Mononuclear cell (primary cell): ENCODE data around the gene MCC. TPM values are rescaled to one million over a fixed set of nuclear protein-coding genes. Genes with fewer than 3 reads are reported as not detected.

Source experiments
- H3K27me3 ChIP-seq: 2 replicates; pipeline ENCODE4 v1.6.0; 2011; ENCODE audit warnings: low read length, control low read depth; ENCODE audit not compliant: insufficient read depth
- H3K4me1 ChIP-seq: 2 replicates; pipeline ENCODE4 v1.5.1; 2011; ENCODE audit warnings: mild to moderate bottlenecking, low read length, control low read depth; ENCODE audit not compliant: insufficient read depth
- H3K4me3 ChIP-seq: 2 replicates; pipeline ENCODE4 v1.5.1; 2011; ENCODE audit warnings: mild to moderate bottlenecking, low read length, moderate library complexity
- H3K9me3 ChIP-seq: 2 replicates; pipeline ENCODE4 v1.5.1; 2011; ENCODE audit warnings: low read depth, mild to moderate bottlenecking, control low read depth, low read length
- total RNA-seq: library from RNA; depleted of rRNA; stranded (reverse); fragments of >200 nt; gene quantifications from one replicate; pipeline ENCODE4 v1.2.3, GENCODE V29; 2012

The MCC gene
- total RNA-seq, 1 donor: 1.0 TPM

DNA sequence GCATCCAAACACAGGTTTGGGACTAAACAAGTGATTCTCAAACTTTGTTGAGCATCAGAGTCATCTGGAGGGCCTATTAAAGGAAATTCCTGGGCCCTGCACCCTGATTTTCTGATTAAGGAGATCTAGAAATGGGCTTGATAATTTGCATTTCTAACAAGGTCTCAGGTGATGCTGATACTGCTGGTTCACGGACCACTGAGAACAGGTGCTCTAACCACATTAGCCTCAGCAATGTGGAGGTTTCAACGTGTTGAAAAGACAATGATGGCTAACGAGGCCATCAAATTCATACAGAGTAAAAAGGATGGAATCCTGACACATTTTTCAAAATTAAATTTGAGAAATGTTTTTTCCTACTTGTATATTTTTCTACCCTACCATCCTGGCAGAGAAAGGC is 225.6 kb downstream of the MCC start:
- Histone ChIP-seq H3K4me3 (no peak overlapping the region), H3K9me3 (no peaks in the 10 kb centered on the region), H3K27me3 (no peaks in the 10 kb centered on the region), H3K4me1 (no peaks in the 10 kb centered on the region)

DNA sequence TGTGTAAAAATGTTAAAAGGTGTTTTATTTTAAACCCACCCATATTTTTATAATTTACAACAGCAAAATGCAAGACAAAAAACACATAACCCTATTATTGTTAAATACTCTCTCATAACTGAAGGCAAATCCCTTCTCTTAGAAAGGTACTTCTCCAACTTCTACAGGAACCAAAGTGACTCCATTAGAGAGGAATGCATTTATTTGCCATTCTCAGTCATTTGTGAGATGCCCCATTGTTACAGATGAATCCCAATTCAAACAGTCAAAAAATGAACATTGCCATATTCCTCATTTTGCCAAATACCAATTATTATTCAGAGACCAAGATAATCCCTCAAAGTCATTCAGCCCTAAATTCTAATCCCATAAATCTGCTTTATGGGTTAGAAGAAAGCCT is 229.2 kb downstream of the MCC start:
- H3K9me3 ChIP-seq: no peaks in the 10 kb centered on the region
- no peaks in the 10 kb centered on the region for H3K4me1 ChIP-seq
- no peak overlapping the region for H3K4me3 ChIP-seq
- no peaks in the 10 kb centered on the region for H3K27me3 ChIP-seq

DNA sequence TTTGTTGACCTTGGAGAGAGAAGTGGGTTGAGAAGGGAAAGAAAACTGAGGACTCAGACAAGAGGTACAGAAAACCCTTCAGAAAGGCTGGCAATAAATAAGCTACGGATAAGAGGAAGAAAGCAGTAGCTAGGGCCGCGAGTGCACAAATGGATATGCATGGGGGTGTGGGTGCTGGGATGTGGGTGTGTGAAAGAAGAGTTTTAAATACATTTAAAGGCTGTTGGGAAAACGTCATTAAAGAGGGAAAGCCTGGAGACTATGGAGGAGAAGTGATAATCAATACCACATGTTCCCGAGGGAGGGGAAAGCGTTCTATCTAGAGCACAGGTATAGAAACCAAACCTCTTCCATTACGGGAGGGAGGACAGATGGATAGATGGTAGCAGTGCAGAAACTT is 230.7 kb downstream of the MCC start:
- Histone ChIP-seq H3K27me3 (no peaks in the 10 kb centered on the region), H3K4me3 (no peak overlapping the region), H3K9me3 (no peaks in the 10 kb centered on the region), H3K4me1 (no peaks in the 10 kb centered on the region)

DNA sequence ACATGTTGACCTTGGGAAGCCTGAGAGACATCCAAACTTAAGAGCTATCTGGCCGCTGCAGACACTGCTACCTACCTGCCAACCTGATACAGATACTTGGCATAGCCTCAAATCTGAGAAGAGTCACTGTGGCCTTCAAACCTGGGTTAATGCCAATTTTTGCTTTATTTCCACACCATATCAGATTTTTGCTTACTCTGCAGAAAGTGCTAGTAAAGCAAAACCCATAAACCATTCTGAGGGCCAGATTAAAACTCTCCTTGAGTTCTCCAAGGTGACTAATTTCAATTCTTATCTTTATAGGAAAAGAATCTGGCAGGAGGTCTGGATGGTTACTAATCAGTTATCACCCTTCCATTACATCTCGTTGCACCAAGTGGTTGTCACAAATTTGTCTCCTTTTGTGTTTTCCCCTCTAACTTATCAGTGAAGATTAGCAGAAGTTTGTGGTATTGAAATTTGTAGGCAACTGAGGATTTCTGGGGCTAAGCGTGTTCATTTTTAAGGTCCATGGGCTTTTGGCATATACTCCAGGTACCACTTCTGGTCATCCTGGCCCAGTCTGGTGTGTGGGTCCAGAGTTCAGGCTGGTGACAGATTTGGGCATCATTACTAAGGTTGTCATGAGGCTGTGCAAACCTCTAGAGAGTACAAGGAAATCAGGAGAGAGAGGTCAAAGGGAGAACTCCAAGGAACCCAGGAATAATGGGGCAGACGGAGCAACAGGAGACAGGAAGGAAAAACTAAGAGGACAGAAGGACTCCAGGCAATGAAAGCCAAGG is 231.4 kb downstream of the MCC start:
- H3K4me1 ChIP-seq: no peaks in the 10 kb centered on the region
- no peaks in the 10 kb centered on the region for H3K27me3 ChIP-seq
- no peaks in the 10 kb centered on the region for H3K9me3 ChIP-seq
- H3K4me3 ChIP-seq: no peak overlapping the region

DNA sequence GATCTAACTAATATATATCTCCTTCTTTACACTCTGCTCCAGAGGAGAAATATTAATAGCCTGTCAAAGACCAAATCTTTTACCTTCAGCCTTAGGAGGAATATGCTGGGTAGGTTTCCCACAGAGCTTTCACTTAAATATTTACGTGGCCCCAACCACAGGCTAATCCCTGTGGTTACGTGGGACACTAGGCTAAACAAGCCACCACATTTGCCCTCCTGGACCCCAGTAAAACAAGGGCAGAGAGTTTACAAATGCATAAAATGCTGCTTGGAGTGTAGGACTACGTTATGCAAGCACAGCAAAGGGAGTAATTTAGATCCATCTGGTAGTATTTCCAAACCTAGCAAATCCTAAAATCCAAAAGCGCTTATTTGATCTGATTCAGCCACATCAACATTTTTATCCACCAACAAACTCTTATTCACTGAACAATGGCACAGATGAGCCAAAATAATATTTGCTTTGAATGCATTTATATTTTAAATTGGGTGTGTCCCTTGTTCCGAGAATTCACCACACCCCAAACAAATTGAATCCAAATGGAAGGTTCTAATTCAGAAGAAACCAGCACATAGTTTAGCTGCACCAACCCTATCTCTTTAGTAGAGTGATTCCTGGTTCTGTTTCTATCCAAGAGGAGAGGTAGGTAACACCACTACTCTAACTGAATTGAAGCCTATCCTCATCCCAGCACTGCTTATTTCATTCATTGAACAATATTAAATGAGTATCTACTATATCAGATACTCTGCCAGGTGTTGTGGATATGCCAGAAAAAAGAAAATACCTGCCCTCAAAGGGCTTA is 232.5 kb downstream of the MCC start:
- H3K27me3 ChIP-seq: no peaks in the 10 kb centered on the region
- H3K4me3 ChIP-seq: no peak overlapping the region
- no peaks in the 10 kb centered on the region for H3K9me3 ChIP-seq
- H3K4me1 ChIP-seq: no peaks in the 10 kb centered on the region

DNA sequence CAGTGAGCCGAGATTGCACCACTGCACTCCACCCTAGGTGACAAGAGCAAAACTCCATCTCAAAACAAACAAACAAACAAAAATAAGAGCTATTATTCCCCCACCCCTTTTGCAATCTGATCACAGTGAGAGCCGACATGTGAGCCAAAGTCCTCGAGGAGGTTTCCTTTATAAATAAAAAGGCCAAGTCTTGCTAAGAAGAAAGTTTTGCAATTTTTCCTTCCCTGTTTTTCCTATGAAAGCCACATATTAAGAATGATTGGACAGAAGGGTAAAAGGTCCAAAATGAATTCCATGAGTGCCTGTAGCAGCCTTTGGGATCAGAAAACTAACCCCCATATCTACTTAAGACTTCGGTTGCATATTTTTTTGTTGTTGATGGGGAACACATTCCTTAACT is 233.1 kb downstream of the MCC start:
- Histone ChIP-seq H3K4me3 (no peak overlapping the region), H3K4me1 (no peaks in the 10 kb centered on the region), H3K27me3 (no peaks in the 10 kb centered on the region), H3K9me3 (no peaks in the 10 kb centered on the region)

DNA sequence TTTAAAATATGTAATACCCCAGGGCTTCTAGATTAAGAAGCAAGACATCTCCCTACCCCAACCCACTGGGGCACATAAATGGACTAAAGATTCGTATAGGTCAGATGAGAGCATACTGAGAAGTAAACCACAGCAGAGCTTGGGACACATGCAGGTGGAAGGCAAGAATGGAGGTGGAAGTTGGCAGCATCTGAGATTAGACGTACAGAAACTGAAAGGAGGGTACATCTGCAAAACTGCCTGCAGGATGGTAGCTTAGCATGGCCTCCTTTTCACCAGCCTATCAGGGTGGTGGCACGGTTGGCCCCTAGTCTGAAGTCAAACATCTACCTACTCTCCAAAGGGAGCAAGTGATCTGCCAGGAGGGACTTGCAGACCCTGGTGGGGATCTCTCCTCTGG is 235.2 kb downstream of the MCC start:
- Histone ChIP-seq H3K27me3 (no peaks in the 10 kb centered on the region), H3K4me1 (no peaks in the 10 kb centered on the region), H3K4me3 (no peak overlapping the region), H3K9me3 (no peaks in the 10 kb centered on the region)

DNA sequence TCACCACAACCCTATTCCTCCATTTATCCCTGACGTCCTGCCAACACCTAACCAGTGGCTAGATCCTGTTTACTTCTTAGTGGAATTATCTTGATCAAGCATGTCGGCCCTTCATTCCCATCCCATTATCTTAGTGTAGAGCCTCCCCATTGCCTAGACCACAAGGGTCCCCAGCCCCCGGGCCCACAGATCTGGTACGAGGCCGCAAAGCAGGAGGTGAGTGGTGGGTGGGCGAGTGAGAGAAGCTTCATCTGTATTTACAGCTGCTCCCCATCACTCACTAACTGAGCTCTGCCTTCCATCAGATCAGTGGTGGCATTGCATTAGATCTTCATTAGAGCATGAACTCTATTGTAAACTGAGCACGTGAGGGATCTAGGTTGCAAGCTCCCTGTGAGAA is 236.2 kb downstream of the MCC start:
- H3K4me3 ChIP-seq: no peak overlapping the region
- H3K4me1 ChIP-seq: no peaks in the 10 kb centered on the region
- no peaks in the 10 kb centered on the region for H3K9me3 ChIP-seq
- no peaks in the 10 kb centered on the region for H3K27me3 ChIP-seq

DNA sequence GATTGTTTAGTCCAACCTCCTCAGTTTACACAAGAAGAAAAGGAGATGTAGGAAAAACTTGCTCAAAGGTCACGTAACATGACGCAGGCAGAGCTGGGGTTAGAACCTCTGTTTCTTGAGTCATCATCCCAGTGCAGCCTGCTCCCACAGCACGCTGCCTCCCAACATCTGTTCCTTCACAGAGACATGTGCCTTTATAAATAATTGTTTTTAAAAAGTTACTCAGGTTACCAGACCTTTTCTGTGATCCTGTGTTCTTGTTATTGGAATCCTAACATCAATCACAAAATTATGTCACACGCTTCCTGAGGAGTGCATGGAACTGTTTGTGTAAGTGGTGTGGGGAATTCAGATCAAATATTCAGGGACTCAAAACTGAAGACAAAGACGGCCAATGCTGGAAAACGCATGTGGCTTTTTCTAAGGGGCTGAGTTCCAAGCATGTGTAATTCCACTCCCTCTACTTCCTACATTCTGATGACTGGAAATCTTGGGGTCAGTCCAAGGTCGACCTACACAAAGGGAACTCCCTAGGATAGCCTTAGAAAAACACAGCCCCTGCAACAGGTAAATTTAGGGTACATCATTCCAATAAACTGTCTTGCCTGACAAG is 237.8 kb downstream of the MCC start:
- no peak overlapping the region for H3K4me3 ChIP-seq
- H3K4me1 ChIP-seq: no peaks in the 10 kb centered on the region
- H3K9me3 ChIP-seq: no peaks in the 10 kb centered on the region
- no peaks in the 10 kb centered on the region for H3K27me3 ChIP-seq

DNA sequence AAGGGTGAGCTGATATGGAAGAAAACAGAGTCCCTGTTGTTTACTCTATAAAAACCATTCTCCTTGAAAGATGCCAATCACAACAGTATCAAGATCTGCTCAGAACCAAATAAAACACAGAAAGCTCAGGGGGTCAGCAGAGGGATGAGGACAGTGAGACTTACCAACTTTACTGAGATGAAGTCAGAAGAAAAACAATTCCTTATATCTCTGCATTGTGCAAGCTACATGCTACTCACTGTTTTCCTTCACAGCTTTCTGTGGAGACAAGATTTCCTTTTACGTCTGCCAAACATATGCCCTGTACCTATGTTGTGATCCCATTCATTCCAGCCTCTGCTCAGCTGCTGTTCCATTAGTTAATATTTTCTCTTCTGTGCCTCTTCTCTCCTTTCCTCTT is 239.0 kb downstream of the MCC start:
- Histone ChIP-seq H3K4me3 (no peak overlapping the region), H3K27me3 (no peaks in the 10 kb centered on the region), H3K4me1 (no peaks in the 10 kb centered on the region), H3K9me3 (no peaks in the 10 kb centered on the region)

DNA sequence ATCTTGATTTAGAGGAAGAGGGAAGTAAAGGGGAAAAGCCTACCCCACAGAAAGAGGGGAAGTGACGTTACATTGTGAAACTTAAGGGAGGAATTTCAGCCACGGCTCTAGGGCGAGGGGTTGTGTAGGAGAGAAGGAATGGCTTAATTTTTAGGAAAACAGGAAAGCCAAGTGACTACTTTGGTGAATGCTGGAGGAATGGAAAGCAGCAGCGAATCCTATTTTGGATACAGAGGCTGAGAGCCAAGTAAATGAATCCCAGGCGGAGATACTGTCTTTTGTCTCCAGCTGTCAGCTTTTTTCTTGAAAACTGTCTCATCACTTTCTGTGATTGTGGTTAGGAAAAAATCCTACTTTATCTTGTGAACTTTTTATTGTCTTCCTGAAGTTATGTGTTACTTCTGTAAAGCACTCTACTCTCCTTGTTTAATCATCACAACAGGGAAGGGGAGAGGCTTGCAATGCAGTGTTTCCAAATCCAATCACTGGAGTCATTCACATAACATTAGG is 241.8 kb downstream of the MCC start:
- Histone ChIP-seq H3K9me3 (no peaks in the 10 kb centered on the region), H3K4me1 (no peaks in the 10 kb centered on the region), H3K4me3 (no peak overlapping the region), H3K27me3 (peaks cover 3% of the 10 kb centered on the region)

DNA sequence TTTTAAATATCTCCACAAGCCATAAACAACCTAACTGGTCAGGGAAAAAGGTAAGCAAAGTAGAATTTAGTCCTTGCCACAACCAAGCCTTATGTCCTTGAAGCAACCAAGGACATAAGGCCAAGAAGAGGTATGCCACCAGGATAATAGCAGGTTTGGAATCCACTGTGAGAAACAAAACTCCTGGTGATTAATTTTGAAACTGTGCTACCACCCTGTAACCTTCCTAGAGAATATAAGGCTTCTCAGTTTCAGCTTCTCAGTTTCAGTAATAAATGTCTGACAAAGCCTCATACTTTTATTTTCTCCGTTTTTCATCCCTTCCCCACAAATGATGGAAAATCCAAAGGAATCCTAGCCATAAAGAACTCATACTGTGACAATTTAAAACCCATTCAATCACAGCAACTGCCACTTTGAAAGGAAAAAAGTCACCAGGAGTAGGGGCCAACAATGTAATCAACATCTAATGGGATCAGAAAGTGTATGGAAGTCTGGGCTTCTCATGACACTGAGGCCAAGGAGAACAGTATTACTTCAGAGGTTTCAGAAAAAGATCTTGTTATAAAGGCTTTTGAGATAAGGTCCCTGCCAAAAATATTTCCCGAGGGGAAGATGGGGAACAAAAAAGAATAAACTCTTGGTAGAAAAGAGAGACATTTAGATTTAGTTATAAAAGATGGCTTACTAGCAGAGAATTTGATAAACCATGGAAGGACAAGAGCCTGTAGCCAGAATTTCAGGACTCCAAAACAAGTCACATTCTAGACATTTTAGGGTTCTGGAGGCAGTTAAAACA is 242.6 kb downstream of the MCC start:
- H3K4me3 ChIP-seq: no peak overlapping the region
- H3K27me3 ChIP-seq: peaks cover 3% of the 10 kb centered on the region
- H3K9me3 ChIP-seq: no peaks in the 10 kb centered on the region
- H3K4me1 ChIP-seq: no peaks in the 10 kb centered on the region

DNA sequence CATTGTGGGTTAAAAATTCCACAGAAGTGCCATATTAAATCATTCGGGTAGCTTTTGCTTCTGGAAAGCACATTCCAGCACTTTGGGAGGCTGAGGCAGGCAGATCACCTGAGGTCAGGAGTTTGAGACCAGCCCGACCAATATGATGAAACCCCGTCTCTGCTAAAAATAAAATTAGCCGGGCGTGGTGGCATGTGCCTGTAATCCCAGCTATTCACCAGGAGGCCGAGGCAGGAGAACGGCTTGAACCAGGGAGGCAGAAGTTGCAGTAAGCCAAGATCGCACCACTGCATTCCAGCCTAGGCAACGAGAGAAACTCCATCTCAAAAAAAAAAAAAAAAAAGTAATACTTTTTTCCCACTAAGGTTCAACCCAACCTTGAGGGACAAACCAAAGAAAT is 243.3 kb downstream of the MCC start:
- H3K4me1 ChIP-seq: no peaks in the 10 kb centered on the region
- peaks cover 3% of the 10 kb centered on the region for H3K27me3 ChIP-seq
- no peak overlapping the region for H3K4me3 ChIP-seq
- H3K9me3 ChIP-seq: no peaks in the 10 kb centered on the region

DNA sequence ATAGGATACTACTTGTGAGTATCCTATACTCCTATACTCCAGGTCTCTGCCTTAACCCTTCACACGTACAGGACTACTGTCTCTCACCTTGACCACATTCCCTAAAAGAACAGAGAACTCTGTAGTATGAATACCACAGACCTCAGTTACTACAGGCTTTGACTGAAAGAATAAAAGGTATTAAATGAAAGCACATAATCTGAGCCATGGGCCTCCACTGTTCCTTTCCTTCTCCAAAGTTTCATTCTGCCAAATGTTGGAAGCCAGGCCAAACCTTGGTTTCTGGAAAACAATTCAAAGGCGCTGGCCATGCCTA is 244.9 kb downstream of the MCC start:
- H3K9me3 ChIP-seq: no peaks in the 10 kb centered on the region
- H3K4me3 ChIP-seq: no peak overlapping the region
- H3K4me1 ChIP-seq: no peaks in the 10 kb centered on the region
- peaks cover 3% of the 10 kb centered on the region for H3K27me3 ChIP-seq
